Fibroblast of lung (primary cell): ENCODE data around the gene ZNF691. TPM values are rescaled to one million over a fixed set of nuclear protein-coding genes. Genes with fewer than 3 reads are reported as not detected.

ENCODE experiments used
- DNase-seq, 2 donors: peaks; one replicate each; pipeline versions ENCODE4 v3.0.0 to v3.0.0-alpha.2; 2010; ENCODE audit warnings: low read depth in 2 of 2
- H2AFZ ChIP-seq: 2 replicates; pipeline ENCODE4 v1.5.1; 2012; ENCODE audit warnings: low read length, control low read depth, inconsistent platforms
- H3K27ac ChIP-seq: 2 replicates; pipeline ENCODE4 v1.5.1; 2011; ENCODE audit warnings: low read length, control low read depth; ENCODE audit not compliant: insufficient read depth
- H3K27me3 ChIP-seq: 2 replicates; pipeline ENCODE4 v1.5.1; 2011; ENCODE audit warnings: mild to moderate bottlenecking, low read length; ENCODE audit not compliant: control insufficient read depth, insufficient read depth
- H3K36me3 ChIP-seq: 2 replicates; pipeline ENCODE4 v1.5.1; 2011; ENCODE audit warnings: low read length; ENCODE audit not compliant: control insufficient read depth, insufficient read depth
- H3K4me1 ChIP-seq: 2 replicates; pipeline ENCODE4 v1.5.1; 2011; ENCODE audit warnings: low read length; ENCODE audit not compliant: control insufficient read depth, insufficient read depth; ENCODE audit errors: extremely low read depth
- H3K4me2 ChIP-seq: 2 replicates; pipeline ENCODE4 v1.5.1; 2011; ENCODE audit warnings: low read length, control low read depth; ENCODE audit not compliant: insufficient read depth; ENCODE audit errors: extremely low read depth
- H3K4me3 ChIP-seq, 4 experiments: fragments of 200-600 bp in 1 of 4; sonication (generic) in 1 of 4; replicated peaks in 1 of 4; 2 replicates each; pipeline ENCODE4 v1.5.1; 2011 to 2016; ENCODE audit warnings: low read length in 4 of 4, low read depth in 3 of 4, mild to moderate bottlenecking in 3 of 4, control low read depth in 2 of 4, inconsistent platforms in 1 of 4, mixed read lengths in 1 of 4; ENCODE audit not compliant: insufficient read depth in 1 of 4; ENCODE audit errors: control extremely low read depth in 1 of 4
- H3K79me2 ChIP-seq: 2 replicates; pipeline ENCODE4 v1.5.1; 2012; ENCODE audit warnings: mild to moderate bottlenecking, low read length, inconsistent platforms; ENCODE audit not compliant: control insufficient read depth, insufficient read depth
- H3K9ac ChIP-seq: 2 replicates; pipeline ENCODE4 v1.5.1; 2011; ENCODE audit warnings: mild to moderate bottlenecking, low read length, control low read depth; ENCODE audit not compliant: insufficient read depth
- H3K9me3 ChIP-seq: 2 replicates; pipeline ENCODE4 v1.5.1; 2012; ENCODE audit warnings: low read depth, low read length; ENCODE audit not compliant: control insufficient read depth, insufficient read depth
- H4K20me1 ChIP-seq: 2 replicates; pipeline ENCODE4 v1.5.1; 2011; ENCODE audit warnings: low read length; ENCODE audit not compliant: control insufficient read depth, insufficient read depth; ENCODE audit errors: extremely low read depth
- CTCF ChIP-seq, 2 donors: IDR thresholded peaks in 1 of 2; conservative IDR thresholded peaks in 1 of 2; 1 replicate in 1 of 2; 2 replicates in 1 of 2; pipeline ENCODE4 v1.5.1; 2011 to 2012; ENCODE audit warnings: low read length in 2 of 2, control low read depth in 1 of 2, inconsistent platforms in 1 of 2, low read depth in 1 of 2, mild to moderate bottlenecking in 1 of 2
- EZH2 ChIP-seq: IDR thresholded peaks from 2 replicates; pipeline ENCODE4 v1.5.1; 2012; ENCODE audit warnings: low read length, control low read depth, mild to moderate bottlenecking; ENCODE audit errors: missing control alignments
- polyA plus RNA-seq, 2 donors: library from polyadenylated mRNA; depleted of rRNA in 1 of 2; stranded (reverse) in 1 of 2; unstranded in 1 of 2; fragments of >200 nt; gene quantifications; 2 replicates each; pipeline ENCODE4 v1.2.1, GENCODE V29; 2011 to 2012; ENCODE audit warnings: missing spikeins in 1 of 2
- total RNA-seq: library from RNA; depleted of rRNA; stranded (reverse); fragments of >200 nt; gene quantifications from 2 replicates; pipeline ENCODE4 v1.2.1, GENCODE V29; 2014

ZNF691 gene
- total and polyA plus RNA-seq, 2 donors (not counting 1 experiment from before 2014, with no cell fraction given): 5.8 to 11.1 TPM

- no peak overlapping the region for H3K9ac ChIP-seq
- no peaks in the 10 kb centered on the region for H4K20me1 ChIP-seq
- H2AFZ ChIP-seq: no peak overlapping the region
- H3K27me3 ChIP-seq: no peaks in the 10 kb centered on the region
- H3K4me2 ChIP-seq: no peak overlapping the region
- no peaks in the 10 kb centered on the region for H3K36me3 ChIP-seq
- H3K9me3 ChIP-seq: no peaks in the 10 kb centered on the region
- H3K4me1 ChIP-seq: peaks cover 2% of the 10 kb centered on the region
- no peak overlapping the region for H3K4me3 ChIP-seq
- TF ChIP-seq EZH2: no peak
- TF ChIP-seq CTCF (conservative IDR thresholded peaks at IDR 0.05 in 1 of 2, IDR thresholded peaks at IDR 0.05 in 1 of 2; ENCODE audit: low read depth in 1 of 2, low read length in 2 of 2): no peak
- no peak for DNase-seq
- no peak overlapping the region for H3K27ac ChIP-seq
- H3K79me2 ChIP-seq: peaks cover 2% of the 10 kb centered on the region
Measured at GRCh38 chr1:42820813-42821212, 25.6 kb upstream of the ZNF691 start.

GRCh38 chr1:42821690-42822089 is 24.7 kb upstream of the ZNF691 start:
- no peaks in the 10 kb centered on the region for H3K36me3 ChIP-seq
- TF ChIP-seq EZH2 (no peak), CTCF (conservative IDR thresholded peaks at IDR 0.05 in 1 of 2, IDR thresholded peaks at IDR 0.05 in 1 of 2; ENCODE audit: low read depth in 1 of 2, low read length in 2 of 2) (no peak)
- no peak overlapping the region for H3K4me2 ChIP-seq
- H3K27me3 ChIP-seq: no peaks in the 10 kb centered on the region
- no peak for DNase-seq
- no peak overlapping the region for H3K4me3 ChIP-seq
- H2AFZ ChIP-seq: no peak overlapping the region
- no peaks in the 10 kb centered on the region for H4K20me1 ChIP-seq
- H3K9ac ChIP-seq: no peak overlapping the region
- no peaks in the 10 kb centered on the region for H3K79me2 ChIP-seq
- H3K9me3 ChIP-seq: no peaks in the 10 kb centered on the region
- no peaks in the 10 kb centered on the region for H3K4me1 ChIP-seq
- H3K27ac ChIP-seq: no peak overlapping the region

- H2AFZ ChIP-seq: no peak overlapping the region
- H3K9ac ChIP-seq: no peak overlapping the region
- H3K27me3 ChIP-seq: no peaks in the 10 kb centered on the region
- H3K79me2 ChIP-seq: no peaks in the 10 kb centered on the region
- no peak for TF ChIP-seq CTCF (conservative IDR thresholded peaks at IDR 0.05 in 1 of 2, IDR thresholded peaks at IDR 0.05 in 1 of 2; ENCODE audit: low read depth in 1 of 2, low read length in 2 of 2)
- no peak for TF ChIP-seq EZH2
- no peaks in the 10 kb centered on the region for H3K4me1 ChIP-seq
- H3K4me2 ChIP-seq: no peak overlapping the region
- no peak overlapping the region for H3K27ac ChIP-seq
- no peak overlapping the region for H3K4me3 ChIP-seq
- no peaks in the 10 kb centered on the region for H3K9me3 ChIP-seq
- H3K36me3 ChIP-seq: no peaks in the 10 kb centered on the region
- DNase-seq: peak; percentile 40 to 60
- H4K20me1 ChIP-seq: no peaks in the 10 kb centered on the region
Measured at GRCh38 chr1:42822800-42823392, 23.5 kb upstream of the ZNF691 start.
